DND-41 (cell line): ENCODE data around the gene TLCD2.

Experiments used
- CTCF ChIP-seq: IDR thresholded peaks from 2 replicates; pipeline ENCODE4 v1.5.1; 2012; ENCODE audit warnings: borderline replicate concordance, low read length, moderate library complexity, mild to moderate bottlenecking; ENCODE audit not compliant: poor library complexity, severe bottlenecking; ENCODE audit errors: extremely low read depth
- EZH2 ChIP-seq: IDR thresholded peaks from 3 replicates; pipeline ENCODE4 v1.6.1; 2012; ENCODE audit warnings: borderline replicate concordance, low read depth, mild to moderate bottlenecking, moderate library complexity, low read length, inconsistent platforms; ENCODE audit not compliant: severe bottlenecking

GRCh38 chr17:1709971-1710806 is at the start of gene TLCD2:
- TF ChIP-seq CTCF: no peak
- no peak for TF ChIP-seq EZH2
